Brain pericyte (primary cell): ENCODE measurements around the gene TERC.

Experiments
- DNase-seq: peaks from one replicate; pipeline ENCODE4 v3.0.0-alpha.2; 2012; ENCODE audit warnings: low read depth, low spot score

Gene TERC

GRCh38 chr3:169764882-169765612 is at the start of gene TERC:
TERC (minus strand) TSS chr3:169765060.
- DNase-seq: peak; percentile 66

DNA sequence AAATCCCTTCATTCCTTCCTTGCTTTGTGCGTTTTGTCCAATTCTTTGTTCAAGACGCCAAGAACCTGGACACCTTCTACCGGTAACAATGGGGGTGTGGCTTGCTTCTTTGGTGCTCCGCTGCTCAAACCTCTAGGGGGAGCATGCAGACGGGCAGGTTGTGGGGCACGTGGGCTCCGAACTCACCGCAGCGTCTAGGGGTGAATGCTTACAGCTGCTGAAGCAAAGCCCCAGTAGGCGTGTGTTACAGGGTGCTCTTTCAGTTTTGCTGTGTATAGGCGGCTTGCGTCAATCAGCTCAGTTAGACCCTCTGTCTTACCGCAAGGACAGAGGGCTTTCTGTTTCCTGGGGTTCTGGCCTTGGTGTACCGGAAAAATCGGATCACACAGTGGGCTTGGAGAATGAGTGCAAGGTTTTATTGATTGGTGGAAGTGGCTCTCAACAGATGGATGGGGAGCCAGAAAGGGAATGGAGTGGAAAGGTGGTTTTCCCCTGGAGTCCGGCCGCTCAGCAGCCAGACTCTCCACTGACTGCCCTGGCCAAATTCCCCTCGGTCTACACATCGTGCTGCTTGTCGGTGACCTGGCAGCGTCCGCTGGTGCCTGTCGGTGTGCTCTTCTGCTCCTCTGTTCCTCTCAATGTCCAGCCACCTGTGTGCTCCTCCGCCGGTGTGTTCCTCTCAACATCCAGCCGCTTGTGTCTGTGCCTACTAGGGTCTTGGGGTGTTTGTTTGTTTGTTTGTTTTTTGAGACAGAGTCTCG is 49.1 kb upstream of the TERC start:
- DNase-seq: no peak

- no peak for DNase-seq
Measured at GRCh38 chr3:169813278-169813677, 48.4 kb upstream of the TERC start.

- DNase-seq: peak; percentile 27
Measured at GRCh38 chr3:169812332-169813235, 47.7 kb upstream of the TERC start, which contains the start of the genes LRRC34 and LRRIQ4. LRRC34 (minus strand) TSS chr3:169812904; CDS start chr3:169812548, 356 bp downstream. LRRIQ4 (plus strand) TSS chr3:169812870; CDS start chr3:169821922, 9,052 bp downstream.

DNA sequence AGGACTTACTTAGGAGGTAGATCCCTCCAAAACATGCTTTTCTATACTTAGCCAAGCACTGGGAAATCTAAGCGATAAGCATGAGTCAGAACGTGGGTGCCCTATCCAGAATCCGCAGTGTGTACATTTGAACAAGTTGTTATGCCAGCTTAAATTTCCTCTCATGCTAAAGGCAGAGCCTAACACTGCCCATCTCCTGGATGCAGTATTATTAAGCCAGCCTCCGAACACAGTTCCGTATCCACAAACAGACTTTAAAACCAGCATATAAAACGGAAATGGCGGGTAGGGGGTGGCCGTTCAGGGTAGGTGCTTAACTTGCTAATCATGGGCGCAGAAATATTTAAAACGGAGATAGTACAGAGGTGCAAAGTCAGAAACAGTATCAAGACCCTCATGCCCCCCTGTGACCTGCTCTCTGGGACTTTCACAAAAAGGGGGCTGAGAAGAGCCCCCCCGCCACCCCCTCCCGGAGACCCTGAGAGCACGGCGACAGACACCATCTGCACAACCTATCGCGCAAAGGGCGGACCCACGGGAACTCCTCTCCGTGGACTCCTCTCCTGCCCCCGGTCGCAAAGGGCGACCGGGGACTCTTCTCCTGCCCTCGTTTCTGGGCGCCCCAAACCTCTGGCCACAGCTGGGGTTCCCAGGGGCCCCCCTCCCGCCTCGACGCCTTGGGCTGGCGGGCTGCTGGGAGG is 46.9 kb upstream of the TERC start:
- peak; percentile 48 for DNase-seq

GRCh38 chr3:169809230-169809795 is 44.5 kb upstream of the TERC start:
- DNase-seq: no peak

DNA sequence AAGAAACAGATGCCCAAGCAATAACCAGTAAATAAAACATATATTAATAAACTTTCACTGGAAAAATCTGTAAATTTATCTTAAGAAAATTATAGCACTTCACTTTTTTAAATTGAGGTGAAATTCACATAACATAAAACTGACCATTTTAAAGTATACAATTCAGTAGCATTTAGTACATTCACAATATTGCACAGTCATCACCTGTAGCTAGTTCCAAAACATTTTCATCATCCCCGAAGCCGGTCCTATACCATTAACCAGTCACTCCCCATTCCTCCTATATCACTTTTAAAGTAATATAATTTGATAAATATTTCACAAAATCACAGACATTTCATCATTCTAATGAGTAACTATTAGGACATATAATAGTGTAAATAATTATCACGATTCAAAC is 39.8 kb upstream of the TERC start:
- no peak for DNase-seq

GRCh38 chr3:169792359-169792758 is 27.5 kb upstream of the TERC start:
- no peak for DNase-seq

DNA sequence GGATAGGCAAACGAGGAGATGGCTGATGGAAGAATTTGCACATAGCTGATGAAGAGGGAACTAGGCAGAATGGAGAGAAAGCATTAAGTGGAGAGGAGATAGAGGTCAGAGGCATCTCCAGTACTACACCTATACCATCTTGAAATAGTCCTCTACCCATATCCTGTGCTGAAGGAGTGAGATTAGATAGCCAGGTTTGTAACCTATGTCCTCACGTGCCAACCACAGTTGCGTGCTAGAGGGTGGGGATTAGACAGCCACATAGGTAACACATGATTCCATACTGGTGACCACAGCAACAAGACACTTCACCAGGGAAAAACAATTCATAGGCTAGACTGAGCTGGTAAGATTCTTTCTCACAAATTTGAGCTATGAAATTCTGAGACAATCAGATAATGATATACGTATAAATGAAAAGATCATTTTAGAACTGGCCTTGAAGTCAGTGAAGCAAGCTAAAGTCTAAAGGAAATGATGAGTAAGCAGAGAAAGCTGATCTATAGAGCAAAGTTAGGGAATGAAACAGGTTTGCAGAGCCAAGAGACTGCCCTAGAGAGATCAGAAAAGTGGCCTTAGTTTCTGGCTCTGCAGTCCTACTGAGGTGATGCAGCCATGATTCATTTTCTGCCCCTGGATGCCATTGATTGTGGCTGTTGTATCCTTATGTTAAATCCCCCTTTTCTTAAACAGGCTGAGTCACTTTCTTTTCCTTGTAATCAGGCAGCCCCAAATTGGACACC is 26.0 kb upstream of the TERC start:
- no peak for DNase-seq

DNA sequence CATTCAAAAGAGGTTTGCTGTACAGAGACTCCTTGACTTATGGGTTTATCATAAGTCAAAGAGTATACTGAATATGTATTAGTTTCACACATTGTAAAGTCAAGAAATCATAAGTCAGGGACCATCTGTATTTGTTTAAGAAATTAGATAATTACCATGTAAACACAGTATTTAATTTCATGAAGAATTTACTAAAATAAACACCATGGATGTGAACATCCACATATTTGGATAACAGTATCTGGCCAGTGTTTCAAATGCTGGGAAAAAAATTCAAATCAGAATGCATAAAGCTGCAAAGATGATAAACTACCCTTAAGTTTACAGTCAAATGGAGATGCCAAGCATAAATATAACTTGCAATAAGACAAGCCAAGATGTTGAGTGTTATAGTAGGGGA is 25.4 kb upstream of the TERC start:
- DNase-seq: no peak

- no peak for DNase-seq
Measured at GRCh38 chr3:169787791-169788190, 22.9 kb upstream of the TERC start.

GRCh38 chr3:169787120-169787519 is 22.3 kb upstream of the TERC start:
- no peak for DNase-seq

- DNase-seq: no peak
Measured at GRCh38 chr3:169781209-169781855, 16.5 kb upstream of the TERC start.

GRCh38 chr3:169780742-169781141 is 15.9 kb upstream of the TERC start:
- DNase-seq: no peak

GRCh38 chr3:169777822-169778221 is 13.0 kb upstream of the TERC start:
- no peak for DNase-seq

- no peak for DNase-seq
Measured at GRCh38 chr3:169774186-169774585, 9.3 kb upstream of the TERC start.

DNA sequence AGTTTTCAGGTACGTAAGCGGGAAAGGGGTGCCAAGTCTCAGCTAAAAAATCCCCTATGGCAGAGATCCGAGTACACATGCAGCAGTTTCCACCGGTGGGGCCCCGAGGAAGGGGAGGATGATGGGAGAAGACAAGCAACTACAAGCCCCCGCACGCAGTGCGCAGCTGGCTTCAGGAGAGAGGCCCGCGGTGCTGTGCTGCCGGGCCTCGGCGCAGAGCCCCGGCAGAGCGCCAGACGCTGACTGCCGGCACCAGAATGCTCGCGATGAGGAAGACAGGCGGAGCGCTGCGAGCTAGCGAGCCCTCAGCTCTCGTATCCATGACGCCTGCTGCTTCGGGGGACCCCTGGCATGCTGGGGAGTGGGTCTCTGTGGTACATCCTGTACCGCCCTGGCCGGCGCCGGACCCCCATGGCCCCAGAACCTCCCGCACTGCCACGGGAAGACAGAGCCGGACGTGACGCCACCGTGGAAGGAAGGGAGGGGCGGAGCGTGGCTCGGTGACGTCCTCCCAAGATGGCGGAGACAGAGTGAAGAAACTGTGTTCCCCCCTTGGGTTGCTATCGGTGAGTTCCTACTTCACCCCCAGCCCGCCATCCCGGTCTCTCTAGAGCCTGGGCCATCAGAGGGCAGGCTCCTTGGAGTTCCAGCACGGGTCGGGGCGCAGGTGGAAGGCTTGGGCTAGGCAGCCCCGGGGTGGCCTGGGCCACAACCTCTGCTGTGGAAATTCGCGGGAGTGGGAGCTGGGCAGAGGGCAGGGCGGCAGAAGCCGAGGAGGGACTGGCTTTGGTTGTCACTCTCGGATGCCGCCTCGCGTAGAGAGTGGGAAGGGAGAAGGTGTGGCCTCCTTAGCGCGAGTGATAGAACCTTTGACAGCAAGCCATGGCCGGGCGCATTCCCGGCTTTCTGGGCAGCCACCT is 8.3 kb upstream of the TERC start, which contains the start of gene MYNN:
TSS of gene MYNN (plus strand) at position 500 of the 920 bp plus-strand sequence. CDS start 900 bp downstream, outside the sequence.
- DNase-seq: peak; percentile 61

DNA sequence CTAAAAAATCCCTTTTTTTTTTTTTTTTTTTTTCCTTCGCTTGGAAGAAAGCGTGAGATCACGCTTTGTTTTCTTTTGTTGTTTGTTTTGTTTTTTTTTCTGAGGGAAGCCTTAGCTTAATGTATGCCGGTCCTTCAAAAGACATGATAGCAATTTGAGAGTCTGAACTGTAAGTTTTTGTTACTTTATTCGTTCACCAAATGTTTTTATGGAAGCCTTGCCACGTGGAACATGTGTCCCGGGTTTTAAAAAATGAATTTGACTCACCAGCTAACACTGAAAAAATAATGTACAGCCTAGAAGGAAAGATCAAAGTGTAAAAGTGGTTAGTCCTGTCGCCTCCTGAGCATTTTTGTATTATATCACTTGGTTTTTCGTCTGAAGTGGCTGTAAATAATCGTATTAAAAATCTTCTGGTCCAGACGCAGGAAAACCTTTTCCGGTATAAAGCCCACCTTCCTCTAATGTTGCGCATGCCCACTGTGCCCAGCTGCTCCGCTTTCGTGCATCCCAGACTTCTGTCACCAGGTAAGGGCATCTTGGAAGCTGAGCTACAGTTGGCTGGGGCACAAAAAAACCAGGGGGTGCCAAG is 7.5 kb upstream of the TERC start:
- DNase-seq: peak; percentile 71
